ELF-1 (cell line): Measurements from ENCODE around the gene KDM5C.
"Not testable (repeated sequence)": the region's sequence is repeated elsewhere in the genome, so short reads cannot be mapped to it uniquely, and the experiment has no call there.

Experiments
- DNase-seq: peaks from one replicate; pipeline ENCODE4 v3.0.0-alpha.2; 2016; ENCODE audit warnings: low read depth, low spot score

The KDM5C gene

DNA sequence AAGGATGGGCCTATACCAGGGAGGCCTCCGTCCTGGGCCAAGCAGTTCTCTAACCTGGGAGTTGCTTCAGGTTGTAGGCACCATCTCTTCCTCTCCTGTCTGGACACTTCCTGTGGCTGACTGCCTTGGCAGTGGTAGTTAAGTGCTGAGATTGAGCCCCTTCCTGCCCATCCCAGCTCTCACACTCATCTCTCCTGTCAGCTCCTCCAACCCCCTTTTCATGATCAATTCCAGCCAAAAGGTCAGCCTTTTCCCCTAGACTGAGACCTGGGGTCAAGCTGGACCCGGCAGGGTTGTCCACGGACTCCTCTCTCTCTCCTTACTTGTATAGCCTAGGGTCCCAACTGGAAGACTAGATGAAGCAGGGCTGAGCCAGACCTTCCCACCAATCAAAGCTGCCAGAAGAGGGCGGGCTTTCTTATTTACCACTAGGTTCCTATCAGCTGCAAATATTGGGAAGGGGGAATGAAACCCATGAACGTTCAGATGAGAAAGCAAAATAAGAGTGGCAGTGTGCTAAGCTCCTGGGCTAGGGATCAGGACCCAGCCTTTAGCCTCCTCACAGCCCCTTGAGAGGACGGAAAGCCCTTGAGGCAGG, 34.5 kb downstream of the KDM5C start:
- peak; percentile 79 for DNase-seq

DNA sequence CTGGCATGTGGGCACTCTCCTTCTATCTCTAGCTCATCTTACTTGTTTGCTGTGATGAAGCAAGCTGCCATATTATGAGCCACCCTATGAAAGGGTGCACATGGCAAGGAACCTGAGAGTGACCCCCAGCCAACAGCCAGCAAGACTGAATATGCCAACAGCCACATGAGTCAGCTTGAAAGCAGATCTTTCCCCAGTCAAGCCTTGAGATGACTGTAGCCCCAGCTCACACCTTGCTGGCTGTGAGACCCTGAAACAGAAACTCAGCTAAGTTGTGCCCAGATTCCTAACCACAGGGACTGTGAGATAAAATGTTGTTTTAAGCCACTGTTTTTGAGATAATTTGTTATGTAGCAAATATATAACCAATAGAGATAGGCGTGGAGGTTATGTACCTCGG, 36.2 kb downstream of the KDM5C start:
- DNase-seq: no peak

DNA sequence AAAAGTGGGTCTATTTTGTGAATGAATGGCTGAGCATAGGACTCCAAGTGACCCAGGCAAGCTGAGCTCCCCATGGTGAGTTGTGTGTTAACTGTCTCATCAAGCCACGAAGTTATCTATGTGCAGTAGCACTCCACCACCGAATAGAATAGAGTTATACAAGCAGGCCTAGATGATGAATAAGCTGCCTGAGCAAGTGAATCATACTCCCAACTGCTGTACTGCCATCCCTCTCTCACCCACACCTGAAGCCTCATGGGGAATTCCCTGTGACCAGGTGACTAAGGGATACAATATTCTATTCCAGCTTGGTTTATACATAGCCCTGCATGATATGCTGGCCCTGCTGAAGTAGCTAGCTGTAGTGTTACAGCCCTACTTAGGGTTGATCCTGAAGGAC, 38.7 kb downstream of the KDM5C start:
- DNase-seq: no peak

DNA sequence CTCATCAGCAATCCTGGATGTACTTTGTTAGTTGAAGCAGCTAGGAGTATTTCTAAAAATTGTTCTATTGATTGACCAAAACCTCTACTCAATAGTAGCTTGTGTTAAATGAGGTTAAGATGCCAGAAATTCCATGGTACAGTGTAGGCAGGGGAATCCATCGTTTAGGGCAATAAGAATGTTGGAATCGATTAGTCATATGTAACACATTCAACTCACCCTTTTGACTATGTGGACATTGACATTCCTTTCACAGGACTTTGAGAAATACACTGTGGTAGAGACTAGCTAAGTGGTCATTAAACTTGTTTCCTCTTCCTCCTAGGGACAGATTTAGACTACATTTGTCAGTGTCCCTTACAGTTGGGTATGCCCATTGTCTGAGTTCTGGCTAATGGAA, 40.2 kb downstream of the KDM5C start:
- DNase-seq: no peak

DNA sequence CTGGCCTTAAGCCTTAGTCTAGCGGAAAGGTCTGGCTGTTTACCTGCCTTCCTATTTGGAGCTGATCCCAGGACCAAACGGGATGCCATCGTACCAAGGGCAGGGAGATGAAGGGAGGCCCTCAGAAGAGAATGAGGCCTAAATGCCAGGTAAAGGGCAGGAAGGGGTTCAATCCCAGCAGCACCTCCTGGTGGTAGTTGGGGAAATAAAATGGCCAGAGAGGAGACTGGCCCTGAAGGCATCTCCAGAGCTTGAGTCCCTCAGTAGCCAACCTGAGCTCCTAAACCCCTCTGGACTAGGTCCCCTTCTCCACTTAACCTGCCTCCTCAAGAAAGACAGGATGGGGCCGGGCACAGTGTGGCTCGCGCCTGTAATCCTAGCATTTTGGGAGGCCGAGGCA, 53.7 kb downstream of the KDM5C start:
- peak; percentile 36 for DNase-seq

DNA sequence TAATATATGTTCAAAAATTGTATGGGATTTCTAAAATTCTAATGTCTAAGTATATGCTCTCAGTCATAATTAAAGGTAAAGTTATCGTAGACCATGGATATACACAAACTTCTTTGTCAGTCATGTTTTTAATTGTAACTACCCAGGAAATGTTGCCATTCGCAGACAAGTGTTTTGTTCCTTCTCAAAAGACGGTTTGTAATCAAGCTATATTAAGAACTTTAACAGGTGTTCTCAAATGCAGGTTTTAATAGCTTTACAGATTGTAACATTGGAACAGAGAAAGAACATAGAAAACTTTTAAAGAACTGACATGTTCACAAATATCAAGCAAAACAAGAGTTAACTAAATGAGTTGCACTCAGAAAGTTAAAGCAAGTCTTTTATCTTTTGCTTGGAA, 58.9 kb downstream of the KDM5C start:
- DNase-seq: no peak

DNA sequence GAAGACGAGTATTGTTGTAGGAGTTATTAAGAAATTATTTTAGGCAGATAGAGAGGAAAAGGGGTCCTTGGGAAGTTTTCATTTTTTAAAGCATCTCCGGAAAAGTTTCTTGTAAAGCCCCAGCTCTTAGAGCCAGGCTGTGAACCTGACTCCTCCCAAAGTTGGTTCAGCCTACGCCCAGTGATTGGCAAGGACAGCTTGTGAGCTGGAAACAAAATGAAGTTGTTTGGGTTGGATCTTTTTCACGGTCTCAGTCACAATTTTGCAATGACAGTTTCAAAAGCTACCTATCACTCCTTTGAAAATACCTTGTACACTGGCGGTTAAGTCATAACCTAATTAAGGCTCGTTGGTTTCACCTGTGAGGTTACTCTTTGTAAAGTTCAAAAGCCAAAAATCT, 60.4 kb downstream of the KDM5C start:
- DNase-seq: not testable (repeated sequence)

DNA sequence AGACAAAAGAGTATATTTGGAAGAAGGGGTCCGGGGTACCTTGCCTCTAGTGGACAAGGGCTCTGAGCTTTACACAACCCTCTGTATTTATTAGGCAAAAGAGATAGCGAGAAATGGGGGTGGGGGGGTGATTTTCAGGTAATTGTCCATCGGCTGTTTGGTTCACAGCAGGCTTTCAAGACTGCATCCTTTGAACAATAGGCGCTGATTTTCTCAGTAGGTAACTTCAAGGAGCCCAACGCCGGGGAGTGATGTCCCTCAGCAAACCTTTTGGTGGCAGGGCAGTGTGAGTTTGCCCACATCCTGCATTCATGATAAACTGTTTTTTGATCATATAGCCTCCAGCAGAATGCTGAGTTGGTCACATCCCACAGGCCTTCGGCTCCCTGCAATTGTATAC, 61.6 kb downstream of the KDM5C start:
- DNase-seq: peak; percentile 42

DNA sequence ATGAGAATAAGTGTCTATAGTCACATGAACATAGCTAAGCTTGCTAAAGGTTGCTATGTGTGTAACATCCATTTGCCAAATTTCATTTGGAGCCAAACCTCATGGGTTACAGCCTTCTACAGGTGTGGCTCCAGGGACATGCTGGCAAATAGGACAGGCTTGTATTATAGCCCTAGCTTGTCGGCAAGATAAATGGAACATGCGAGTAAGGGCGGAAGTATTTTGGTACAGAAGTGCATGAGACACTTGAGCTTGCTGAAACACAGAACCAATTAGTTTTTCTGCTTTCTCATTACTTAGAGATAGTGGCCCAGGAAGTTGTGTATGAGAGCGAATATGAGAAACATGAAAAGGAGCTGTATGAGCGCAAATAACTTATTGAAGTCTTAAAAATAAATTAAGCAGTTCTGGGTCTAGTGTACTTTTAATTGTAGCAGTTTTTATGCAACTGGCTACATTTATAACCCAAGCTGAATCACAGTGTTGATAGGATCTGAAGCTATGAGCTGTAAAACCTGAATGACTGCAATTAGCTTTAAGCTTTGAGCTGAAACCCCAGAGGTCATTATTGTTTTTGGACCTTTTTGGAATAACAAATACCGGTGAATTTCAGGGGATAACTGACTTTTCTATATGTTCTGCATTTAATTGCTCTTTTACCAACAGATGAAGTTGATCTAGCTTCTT, 64.6 kb downstream of the KDM5C start:
- DNase-seq: no peak

DNA sequence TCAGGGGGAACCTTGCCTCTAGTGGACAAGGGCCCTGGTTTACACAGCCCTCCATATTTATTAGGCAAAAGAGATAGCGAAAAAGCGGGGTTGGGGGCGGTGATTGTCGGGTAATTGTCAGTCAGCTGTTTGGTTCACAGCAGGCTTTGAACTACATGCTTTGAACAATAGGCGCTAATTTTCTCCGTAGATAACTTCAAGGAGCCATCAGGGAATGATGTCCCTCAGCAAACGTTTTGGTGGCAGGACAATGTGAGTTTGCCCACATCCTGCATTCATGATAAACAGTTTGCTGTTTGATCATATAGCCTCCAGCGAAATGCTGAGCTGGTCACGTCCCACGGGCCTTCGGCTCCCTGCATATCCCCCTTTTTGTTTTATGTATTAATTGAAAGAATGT, 65.8 kb downstream of the KDM5C start:
- peak; percentile 34 for DNase-seq

DNA sequence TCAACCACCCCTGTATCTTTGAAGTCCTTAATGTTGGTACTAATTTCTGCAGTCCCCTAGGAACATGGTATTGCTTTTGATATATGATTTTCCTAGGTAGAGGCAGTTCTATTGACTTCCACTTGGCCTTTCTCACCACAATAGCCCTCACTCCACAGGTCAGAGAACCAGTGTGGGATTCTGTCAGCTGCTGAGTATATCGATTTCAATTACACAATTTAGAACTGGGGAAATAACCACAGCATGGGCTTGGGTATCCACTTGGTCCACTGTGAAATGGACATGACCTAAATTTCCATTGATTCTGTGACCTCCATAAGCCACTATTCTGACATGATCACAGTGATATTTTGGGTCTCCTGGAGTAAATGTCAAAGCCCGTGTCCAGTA, 68.8 kb downstream of the KDM5C start:
- DNase-seq: no peak

DNA sequence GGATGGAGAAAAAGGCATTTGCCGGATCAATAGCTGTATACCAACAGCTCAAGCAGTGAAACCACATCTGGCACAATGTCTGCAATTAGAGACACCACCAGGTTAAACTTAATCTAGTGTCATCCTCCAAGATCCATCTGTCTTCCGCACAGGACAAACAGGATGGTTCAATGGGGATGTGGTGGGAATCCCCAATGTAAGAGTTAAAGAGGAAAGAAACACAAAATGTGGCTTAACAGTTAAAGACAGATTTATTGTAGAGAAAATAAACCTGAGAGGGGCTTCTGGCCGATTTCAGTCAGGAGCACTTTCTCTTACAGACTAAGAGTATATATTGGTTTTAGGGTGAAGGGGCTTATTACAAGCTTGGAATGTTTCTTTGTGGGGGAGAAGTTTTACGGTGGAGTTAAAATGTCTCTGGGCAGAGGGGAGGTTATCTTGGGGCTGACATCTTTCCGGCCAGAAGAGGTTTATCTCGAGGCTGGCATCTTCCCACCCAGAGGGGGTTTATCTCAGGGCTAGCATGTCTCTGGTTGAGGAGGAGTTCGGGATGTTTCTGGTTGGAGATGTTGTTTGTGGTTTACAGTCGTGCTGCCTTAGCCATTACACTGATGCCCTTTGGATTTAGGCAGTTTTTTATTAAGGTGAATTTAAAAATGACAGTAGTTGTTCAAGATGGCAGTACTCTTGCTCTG, 69.3 kb downstream of the KDM5C start:
- no peak for DNase-seq

DNA sequence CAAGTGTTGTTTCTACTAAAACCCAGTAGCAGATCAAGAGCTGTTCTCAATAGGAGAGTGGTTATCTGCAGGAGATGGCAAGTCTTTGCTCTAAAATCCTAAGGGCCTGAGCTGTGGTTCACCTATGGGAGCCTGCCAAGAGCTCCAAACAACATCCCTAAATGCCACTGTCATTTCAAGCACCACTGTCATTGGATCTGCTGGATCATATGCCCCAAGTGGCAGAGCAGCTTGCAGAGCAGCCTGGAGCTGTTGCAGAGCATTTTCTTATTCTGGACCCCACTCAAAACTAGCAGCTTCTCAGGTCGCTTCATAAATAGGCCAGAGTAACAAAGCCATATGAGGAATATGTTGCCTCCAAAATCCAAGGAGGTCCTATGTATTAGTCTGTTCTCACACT, 71.4 kb downstream of the KDM5C start:
- no peak for DNase-seq
